Hematopoietic multipotent progenitor cell treated with erythropoietin and hydrocortisone succinate and interleukin-3 and kit ligand, for 15 days (in vitro differentiated cells): ENCODE data around the gene NCAM1.
"Not testable (repeated sequence)": the region's sequence is repeated elsewhere in the genome, so short reads cannot be mapped to it uniquely, and the experiment has no call there.

Experiments
- DNase-seq: peaks from one replicate; pipeline ENCODE4 v3.0.0-alpha.2; 2015; ENCODE audit warnings: low spot score

NCAM1 gene

GRCh38 chr11:113277907-113278306, 316.7 kb downstream of the NCAM1 start:
- no peak for DNase-seq

- no peak for DNase-seq
Observed at GRCh38 chr11:113278481-113278880, 317.3 kb downstream of the NCAM1 start.

DNA sequence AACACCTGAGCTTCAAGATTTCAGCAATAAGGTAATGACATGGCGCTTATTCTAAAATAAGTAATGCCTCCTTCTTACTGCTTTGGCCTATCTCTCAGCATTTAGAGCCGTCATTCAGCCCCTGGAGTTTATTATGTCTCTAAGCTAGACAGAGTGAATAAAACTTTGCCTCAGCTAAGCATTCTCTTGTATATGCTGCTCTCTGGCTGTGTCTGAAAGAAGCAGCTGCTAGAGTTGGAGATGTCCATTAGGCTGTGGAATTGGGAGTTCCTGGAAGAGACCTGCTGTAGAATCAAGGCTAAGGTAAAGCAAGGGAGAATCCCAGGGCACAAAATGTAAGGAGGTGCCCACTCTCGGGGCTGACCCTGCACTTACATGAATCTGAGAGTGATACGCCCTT, 317.7 kb downstream of the NCAM1 start:
- no peak for DNase-seq

- no peak for DNase-seq
Observed at GRCh38 chr11:113279591-113279990, 318.4 kb downstream of the NCAM1 start.

DNA sequence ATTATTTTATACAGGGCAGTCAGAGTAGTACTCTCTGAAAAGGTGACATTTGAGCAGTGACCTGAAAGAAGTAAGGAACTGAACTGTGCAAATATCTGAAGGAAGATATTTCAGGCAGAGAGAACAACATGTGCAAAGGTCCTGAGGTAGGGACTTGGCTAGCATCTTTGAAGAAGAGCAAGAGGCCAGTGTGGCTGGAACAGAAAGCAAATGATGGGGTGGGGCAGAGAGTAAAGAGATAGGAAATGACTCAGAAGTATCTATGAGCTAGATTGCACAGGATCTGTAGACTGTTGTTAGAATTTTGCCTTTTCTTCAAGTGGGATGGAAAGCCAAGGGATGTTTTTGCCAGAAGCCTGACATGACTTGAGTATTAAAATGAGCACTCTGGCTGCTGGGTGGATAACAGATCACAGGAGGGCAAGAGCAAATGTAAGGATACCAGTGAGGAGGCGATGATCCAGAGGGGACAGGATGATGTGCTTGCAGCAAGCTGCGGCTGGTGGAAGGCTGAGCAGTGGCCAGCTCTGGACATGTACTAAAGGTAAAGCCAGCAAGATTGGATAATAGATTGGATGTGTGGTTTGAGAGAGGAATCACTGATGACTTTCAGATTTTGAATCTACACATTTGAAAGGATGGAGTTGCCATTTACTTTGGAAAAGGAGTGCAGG, 320.0 kb downstream of the NCAM1 start:
- no peak for DNase-seq

DNA sequence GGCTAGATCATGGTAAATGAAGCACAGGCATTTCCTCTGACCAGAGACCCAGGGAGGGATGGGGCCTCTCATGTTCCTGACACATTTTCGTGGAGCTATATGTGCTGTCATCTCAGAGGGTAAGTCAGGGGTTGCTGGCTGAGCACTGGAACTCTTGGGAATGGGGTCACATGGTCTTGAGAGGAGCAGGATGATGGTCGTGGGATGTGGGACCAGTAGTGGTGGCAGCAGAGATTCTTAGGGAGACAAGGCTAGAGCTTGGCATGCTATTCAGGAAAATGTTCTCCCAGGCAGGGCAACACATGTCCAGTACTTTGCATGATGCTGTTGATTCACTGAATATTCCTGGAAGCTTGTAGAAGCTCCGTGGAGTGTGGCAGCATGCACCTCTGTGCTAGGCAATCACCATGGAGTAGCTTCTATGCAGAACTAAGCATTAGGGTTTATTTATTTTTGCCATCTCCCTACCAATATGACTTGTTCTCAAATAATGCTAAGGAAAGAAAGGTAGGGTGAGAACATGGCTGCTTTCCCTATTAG, 321.7 kb downstream of the NCAM1 start:
- no peak for DNase-seq

DNA sequence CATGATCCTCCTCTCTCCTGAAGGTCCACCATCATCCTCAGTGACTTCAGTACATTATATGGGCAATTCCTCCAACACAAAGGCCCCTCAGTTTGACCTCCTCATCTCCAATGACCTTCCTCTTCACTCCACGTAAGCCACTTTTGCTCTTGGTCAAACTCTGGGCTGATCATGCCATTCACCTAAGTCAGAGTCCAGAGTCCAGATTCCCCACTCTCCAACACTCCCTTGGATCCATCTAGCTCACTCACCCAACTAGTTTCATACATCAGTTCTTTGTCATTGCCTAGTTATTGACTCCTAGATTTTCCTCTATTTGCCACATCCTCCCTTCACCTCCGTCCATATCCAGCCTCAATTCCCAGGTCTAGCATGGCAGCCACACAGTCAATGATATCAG, 322.7 kb downstream of the NCAM1 start:
- DNase-seq, result no peak

GRCh38 chr11:113286009-113286408, 324.8 kb downstream of the NCAM1 start:
- DNase-seq, result no peak

- no peak for DNase-seq
Observed at GRCh38 chr11:113286509-113287497, 325.6 kb downstream of the NCAM1 start.

DNA sequence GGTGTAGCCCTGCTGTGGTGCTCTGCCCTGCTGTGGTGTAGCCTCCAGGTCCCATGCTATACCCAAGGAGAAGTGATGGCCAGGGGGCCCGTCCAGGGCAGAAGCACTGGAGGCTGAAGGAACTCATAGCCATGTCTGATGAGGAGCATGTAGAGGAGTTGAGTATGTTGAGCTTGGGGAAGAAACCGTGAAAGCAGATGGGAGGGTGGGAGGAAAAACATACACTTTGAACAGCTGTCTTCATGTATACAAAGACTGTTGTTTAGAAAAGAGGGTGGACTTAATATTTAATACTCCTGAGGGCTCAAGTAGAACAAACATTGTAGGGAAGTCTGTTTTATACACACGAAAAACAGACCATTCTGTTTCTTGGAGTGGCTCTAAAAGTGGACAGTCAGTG, 326.6 kb downstream of the NCAM1 start:
- DNase-seq, result no peak

GRCh38 chr11:113288286-113288863, 327.2 kb downstream of the NCAM1 start:
- DNase-seq, result no peak

DNA sequence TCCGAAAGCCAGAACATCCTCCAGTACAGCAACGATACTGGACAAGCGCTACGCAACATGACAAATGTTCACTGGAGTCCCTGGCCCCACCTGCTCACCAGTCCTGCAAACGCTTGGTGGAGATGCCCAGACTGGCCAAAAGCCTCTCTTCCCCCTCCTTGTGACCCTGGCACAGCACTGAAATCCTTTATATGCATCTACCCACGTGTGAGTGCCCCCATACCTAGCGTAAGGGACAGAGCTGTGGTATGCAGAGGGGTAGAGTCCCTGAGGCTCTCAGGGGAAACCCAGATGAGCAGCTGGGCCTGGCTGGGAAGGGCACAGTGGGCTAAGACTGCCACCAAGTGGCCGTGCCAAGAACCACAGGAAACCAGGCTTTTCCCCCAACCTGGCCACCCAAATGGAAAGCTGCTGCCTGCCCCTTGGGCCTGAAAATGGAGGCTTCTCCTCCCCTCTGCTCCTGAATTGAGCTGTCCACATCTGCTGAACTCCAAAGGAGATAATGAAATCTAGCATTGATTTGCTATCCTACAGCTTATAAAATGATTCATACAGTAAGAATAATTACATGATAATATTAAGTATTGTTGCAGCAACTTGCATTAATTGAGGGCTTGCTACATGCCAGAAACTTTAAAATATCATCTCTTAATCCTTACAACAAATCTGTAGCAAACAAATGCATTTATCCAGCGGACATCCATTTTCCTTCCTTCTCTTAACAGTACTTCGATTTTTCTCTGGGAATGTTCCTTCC, 328.4 kb downstream of the NCAM1 start:
- peak; percentile 44 for DNase-seq

DNA sequence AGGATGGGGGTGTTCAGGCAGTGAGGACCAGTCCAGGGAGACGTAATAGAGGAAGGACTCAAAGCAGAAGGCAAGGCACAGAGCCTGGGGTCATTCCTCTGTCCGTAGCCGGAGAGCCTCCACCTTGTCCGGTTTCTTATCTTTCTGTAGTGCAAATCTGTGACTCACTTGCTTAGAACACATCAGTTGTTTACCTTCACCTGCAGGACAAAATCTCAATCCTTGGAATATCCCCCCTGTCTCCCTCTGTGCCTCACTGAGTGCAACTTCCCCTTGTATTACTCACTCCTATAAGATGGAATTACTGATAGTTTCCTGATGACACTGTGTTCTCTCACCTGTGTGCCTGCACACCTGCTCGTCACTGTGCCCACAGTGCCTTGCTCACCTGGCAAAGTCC, 332.7 kb downstream of the NCAM1 start:
- no peak for DNase-seq

GRCh38 chr11:113295993-113296392, 334.8 kb downstream of the NCAM1 start:
- no peak for DNase-seq

DNA sequence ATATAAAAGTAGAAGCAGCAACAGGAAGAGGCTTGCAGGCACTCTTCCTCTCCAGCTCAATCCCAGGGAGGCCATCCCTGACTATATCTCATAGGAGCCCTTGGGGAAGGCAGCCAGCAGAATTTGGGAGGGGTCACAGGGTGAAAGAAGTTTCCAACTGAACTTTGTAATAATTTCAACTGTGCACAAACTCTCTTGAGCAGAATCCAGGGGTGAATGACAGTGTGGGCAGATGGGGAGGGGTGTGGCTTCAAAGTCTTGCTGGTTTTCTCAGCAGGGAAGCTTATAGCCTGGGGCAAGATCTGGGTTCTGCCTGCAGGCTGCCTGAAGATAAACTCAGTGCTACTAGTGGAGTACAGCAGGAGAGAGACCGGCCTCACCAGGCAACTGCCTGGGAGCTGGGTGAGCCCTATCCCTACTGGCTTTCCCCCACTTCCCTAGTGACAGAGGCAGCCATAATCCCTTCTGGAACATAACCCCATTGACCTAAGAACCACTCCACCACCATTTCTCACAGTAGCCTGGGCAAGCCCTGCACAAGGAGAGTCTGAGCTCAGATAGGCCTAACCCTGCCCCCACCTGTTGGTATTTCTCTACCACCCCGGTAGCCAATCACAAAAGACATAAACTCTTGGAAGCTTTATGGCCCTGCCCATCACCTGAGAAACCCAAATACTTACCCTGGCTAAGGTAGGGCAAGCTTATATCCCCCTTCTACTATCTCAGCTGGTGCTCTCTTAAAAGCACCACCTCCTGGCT, 335.4 kb downstream of the NCAM1 start:
- no peak for DNase-seq

- DNase-seq, result not testable (repeated sequence)
Observed at GRCh38 chr11:113298496-113298895, 337.3 kb downstream of the NCAM1 start.

- no peak for DNase-seq
Observed at GRCh38 chr11:113304916-113305315, 343.7 kb downstream of the NCAM1 start.

DNA sequence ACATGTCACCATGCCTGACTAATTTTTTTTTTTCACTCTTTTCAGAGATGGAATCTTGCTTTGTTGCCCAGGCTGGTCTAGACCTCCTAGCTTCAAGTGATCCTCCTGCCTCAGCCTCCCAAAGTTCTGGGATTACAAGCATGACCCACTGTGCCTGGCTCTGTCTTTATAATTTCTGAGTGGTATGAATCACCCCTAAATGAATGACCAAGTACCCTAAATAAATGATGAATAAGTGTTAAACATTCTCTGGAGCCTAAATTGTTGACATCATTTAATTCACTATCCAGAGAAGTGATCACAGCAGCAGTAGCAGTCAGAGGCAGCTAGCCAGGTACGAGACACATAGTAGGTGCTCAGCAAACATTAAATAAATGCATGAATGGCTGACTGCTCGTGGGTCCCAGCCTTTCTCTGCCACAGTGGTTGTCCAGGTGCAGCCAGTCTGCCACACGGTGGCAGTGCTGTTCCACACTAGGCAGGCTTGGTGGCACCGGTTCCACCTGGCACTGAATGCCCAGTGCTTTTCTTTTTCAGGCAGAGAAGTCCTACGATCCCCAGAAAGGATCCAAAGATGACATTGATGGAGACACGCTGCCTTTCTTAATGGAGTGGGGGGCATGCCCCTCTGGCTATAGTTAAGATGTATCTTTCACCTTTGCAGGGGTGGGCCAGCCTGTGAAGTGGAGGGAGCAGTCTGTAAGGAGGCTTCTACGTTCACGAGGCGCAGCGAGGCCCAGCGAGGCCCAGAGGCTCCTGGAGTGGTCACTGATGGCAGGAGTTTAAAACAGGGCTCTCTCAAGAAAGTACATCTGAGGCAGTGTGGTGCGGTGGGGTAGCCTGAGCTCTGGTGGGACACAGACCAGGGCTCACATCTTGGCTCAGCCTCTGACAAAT, 344.5 kb downstream of the NCAM1 start:
- DNase-seq, result peak; percentile 64

DNA sequence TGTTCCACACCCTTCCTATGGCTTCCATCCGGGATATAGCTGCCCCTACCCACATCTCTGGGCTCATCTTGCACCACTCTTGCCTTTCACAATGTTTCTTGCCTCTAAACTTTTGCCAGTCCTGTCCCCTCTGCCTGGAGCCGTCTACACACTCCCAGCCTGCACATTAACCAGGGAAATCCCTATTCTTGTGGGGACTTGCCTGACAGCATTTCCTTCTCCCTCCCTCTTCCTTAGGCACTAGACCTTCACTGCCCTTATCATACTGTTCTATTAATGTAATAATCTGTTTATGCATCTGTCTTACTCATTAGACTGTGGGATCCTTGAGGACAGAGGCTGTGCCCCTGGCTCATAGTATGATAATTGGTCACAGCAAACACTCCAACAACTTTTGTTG, 347.4 kb downstream of the NCAM1 start:
- no peak for DNase-seq

GRCh38 chr11:113311536-113311935, 350.3 kb downstream of the NCAM1 start:
- no peak for DNase-seq
